Neuronal stem cell (in vitro differentiated cells): ENCODE measurements around the gene MCRIP2.
"Not testable (repeated sequence)": the region's sequence is repeated elsewhere in the genome, so short reads cannot be mapped to it uniquely, and the experiment has no call there.

ENCODE experiments used
- DNase-seq: peaks from one replicate; pipeline ENCODE4 v3.0.0-alpha.2; 2013; ENCODE audit warnings: low spot score
- H2AFZ ChIP-seq: one replicate; pipeline ENCODE4 v1.6.1; 2013; ENCODE audit warnings: mild to moderate bottlenecking, low read length, inconsistent platforms
- H2AK5ac ChIP-seq: 2 replicates; pipeline ENCODE4 v1.6.1; 2013; ENCODE audit warnings: low read depth, mild to moderate bottlenecking, inconsistent platforms, low read length, moderate library complexity, mixed read lengths
- H2BK120ac ChIP-seq: 2 replicates; pipeline ENCODE4 v1.6.1; 2013; ENCODE audit warnings: low read depth, mild to moderate bottlenecking, inconsistent platforms, low read length, moderate library complexity, mixed read lengths
- H2BK12ac ChIP-seq: one replicate; pipeline ENCODE4 v1.6.1; 2013; ENCODE audit warnings: low read length, inconsistent platforms
- H2BK15ac ChIP-seq: 2 replicates; pipeline ENCODE4 v1.6.1; 2013; ENCODE audit warnings: mild to moderate bottlenecking, low read length, inconsistent platforms, mixed read lengths
- H2BK5ac ChIP-seq: one replicate; pipeline ENCODE4 v1.6.1; 2013; ENCODE audit warnings: inconsistent platforms, mild to moderate bottlenecking, low read length, moderate library complexity
- H3K14ac ChIP-seq: one replicate; pipeline ENCODE4 v1.6.1; 2013; ENCODE audit warnings: low read length, inconsistent platforms
- H3K18ac ChIP-seq: 2 replicates; pipeline ENCODE4 v1.6.1; 2013; ENCODE audit warnings: low read length, inconsistent platforms
- H3K23ac ChIP-seq: 2 replicates; pipeline ENCODE4 v1.6.1; 2013; ENCODE audit warnings: low read depth, mild to moderate bottlenecking, mixed read lengths, low read length, inconsistent platforms; ENCODE audit not compliant: poor library complexity
- H3K27ac ChIP-seq: replicated peaks from 3 replicates; pipeline ENCODE4 v1.5.1; 2013; ENCODE audit warnings: low read length, inconsistent platforms
- H3K27me3 ChIP-seq, 3 experiments: 2 replicates each; pipeline ENCODE4 v1.6.1; 2013; ENCODE audit warnings: low read length in 3 of 3, mild to moderate bottlenecking in 2 of 3, inconsistent platforms in 1 of 3, low read depth in 1 of 3, mixed read lengths in 1 of 3, moderate library complexity in 1 of 3; ENCODE audit not compliant: control insufficient read depth in 3 of 3, insufficient read depth in 3 of 3
- H3K36me3 ChIP-seq, 2 donors: replicated peaks in 1 of 2; 2 replicates each; pipeline ENCODE4 v1.6.1; 2013; ENCODE audit warnings: low read length in 2 of 2; ENCODE audit not compliant: control insufficient read depth in 2 of 2, insufficient read depth in 2 of 2
- H3K4ac ChIP-seq: 2 replicates; pipeline ENCODE4 v1.6.1; 2013; ENCODE audit warnings: inconsistent platforms, mild to moderate bottlenecking, low read length, moderate library complexity
- H3K4me1 ChIP-seq, 2 donors: 1 replicate in 1 of 2; 2 replicates in 1 of 2; pipeline ENCODE4 v1.6.1; 2013; ENCODE audit warnings: low read length in 2 of 2, low read depth in 1 of 2; ENCODE audit not compliant: control insufficient read depth in 2 of 2, insufficient read depth in 1 of 2
- H3K4me2 ChIP-seq: one replicate; pipeline ENCODE4 v1.6.1; 2013; ENCODE audit warnings: mild to moderate bottlenecking, low read length, inconsistent platforms; ENCODE audit not compliant: insufficient read depth, poor library complexity, severe bottlenecking
- H3K4me3 ChIP-seq, 2 donors: 2 replicates each; pipeline ENCODE4 v1.5.1; 2013; ENCODE audit warnings: low read length in 2 of 2, mild to moderate bottlenecking in 2 of 2, inconsistent platforms in 1 of 2, moderate library complexity in 1 of 2
- H3K79me1 ChIP-seq: one replicate; pipeline ENCODE4 v1.6.1; 2013; ENCODE audit warnings: low read depth, mild to moderate bottlenecking, inconsistent platforms, low read length, moderate library complexity
- H3K9ac ChIP-seq: one replicate; pipeline ENCODE4 v1.6.1; 2013; ENCODE audit warnings: mild to moderate bottlenecking, low read depth, low read length, inconsistent platforms; ENCODE audit not compliant: poor library complexity
- H3K9me3 ChIP-seq, 2 donors: replicated peaks in 1 of 2; 2 replicates each; pipeline versions ENCODE3 to v1.6.1; 2013; ENCODE audit warnings: low read length in 2 of 2, mild to moderate bottlenecking in 2 of 2, inconsistent platforms in 1 of 2, low read depth in 1 of 2, mixed read lengths in 1 of 2, moderate library complexity in 1 of 2; ENCODE audit not compliant: control insufficient read depth in 2 of 2, insufficient read depth in 1 of 2
- H4K8ac ChIP-seq: one replicate; pipeline ENCODE4 v1.6.1; 2013; ENCODE audit warnings: low read depth, mild to moderate bottlenecking, inconsistent platforms, low read length, moderate library complexity
- H4K91ac ChIP-seq: one replicate; pipeline ENCODE4 v1.6.1; 2013; ENCODE audit warnings: low read length, low read depth, mild to moderate bottlenecking, inconsistent platforms; ENCODE audit not compliant: poor library complexity
- WGBS, 2 donors: extraction: QIAGEN DNeasy Blood & Tissue Kit; methylation state at CpG; one replicate each; pipeline ENCODE4 v1.1.7; 2013; ENCODE audit warnings: missing lambda C conversion rate in 2 of 2, mixed read lengths in 1 of 2; ENCODE audit not compliant: insufficient read length in 2 of 2, insufficient replicate concordance in 1 of 2; ENCODE audit errors: extremely low coverage in 2 of 2; 5-methylcytosine and 5-hydroxymethylcytosine counted together

MCRIP2 gene

GRCh38 chr16:689175-689897, 47.7 kb downstream of the MCRIP2 start:
- no CpG with 5 or more reads among the region's 26 CpGs for WGBS, 2 donors
- H3K27ac ChIP-seq = no peak overlapping the region

GRCh38 chr16:691242-691641, 49.6 kb downstream of the MCRIP2 start:
- Histone ChIP-seq H2AK5ac (peak overlapping the region; percentile 53), H3K27me3 (peaks cover 10 to 47% (median 28%) of the 10 kb centered on the region in 3 experiments)
- no CpG with 5 or more reads among the region's 16 CpGs for WGBS, 2 donors

More at GRCh38 chr16:689175-689897, 47.7 kb downstream of the MCRIP2 start:
- peak overlapping the region; percentile 26 for H3K23ac ChIP-seq
- H4K8ac ChIP-seq = peak overlapping the region; percentile 83
- H3K36me3 ChIP-seq = peaks cover 21 to 37% of the 10 kb centered on the region in 2 donors
- H3K14ac ChIP-seq = no peak overlapping the region
- peaks cover 4 to 27% (median 14%) of the 10 kb centered on the region in 3 experiments for H3K27me3 ChIP-seq
- no peak overlapping the region for H2BK15ac ChIP-seq
- no peak overlapping the region for H3K18ac ChIP-seq
- no peak overlapping the region for H2BK5ac ChIP-seq
- H3K4ac ChIP-seq = no peak overlapping the region
- H3K4me2 ChIP-seq = peak overlapping the region; percentile 82
- H3K9me3 ChIP-seq = peaks cover 0 to 2% of the 10 kb centered on the region in 2 donors
- H2BK12ac ChIP-seq = no peak overlapping the region
- no peak for DNase-seq
- peak overlapping the region; percentile 78 for H3K9ac ChIP-seq
- H2BK120ac ChIP-seq = no peak overlapping the region
- H2AK5ac ChIP-seq = peak overlapping the region; percentile 33
- no peak overlapping the region for H4K91ac ChIP-seq
- H2AFZ ChIP-seq = peak overlapping the region; percentile 92
- H3K4me1 ChIP-seq = peaks cover 4 to 9% of the 10 kb centered on the region in 2 donors
- H3K4me3 ChIP-seq = peak overlapping the region; percentile 78 to 89
- peaks cover 17% of the 10 kb centered on the region for H3K79me1 ChIP-seq

GRCh38 chr16:692356-693108, 50.9 kb downstream of the MCRIP2 start:
- H3K36me3 ChIP-seq = peaks cover 4 to 6% of the 10 kb centered on the region in 2 donors
- peaks cover 15% of the 10 kb centered on the region for H3K79me1 ChIP-seq
- H3K9ac ChIP-seq = no peak overlapping the region
- H3K14ac ChIP-seq = no peak overlapping the region
- DNase-seq = no peak
- H3K27ac ChIP-seq = no peak overlapping the region
- H3K18ac ChIP-seq = no peak overlapping the region
- no peak overlapping the region for H3K23ac ChIP-seq
- H2BK15ac ChIP-seq = no peak overlapping the region
- H3K9me3 ChIP-seq = peaks cover 0 to 6% of the 10 kb centered on the region in 2 donors
- no peak overlapping the region for H3K4me2 ChIP-seq
- peaks cover 10 to 57% (median 28%) of the 10 kb centered on the region in 3 experiments for H3K27me3 ChIP-seq
- no peak overlapping the region for H3K4ac ChIP-seq
- no peak overlapping the region for H2BK120ac ChIP-seq
- H2BK5ac ChIP-seq = no peak overlapping the region
- peaks cover 4 to 13% of the 10 kb centered on the region in 2 donors for H3K4me1 ChIP-seq
- no peak overlapping the region for H4K91ac ChIP-seq
- peak overlapping the region; percentile 56 for H2AK5ac ChIP-seq
- WGBS, 2 donors = no CpG with 5 or more reads among the region's 10 CpGs
- no peak overlapping the region for H2BK12ac ChIP-seq
- no peak overlapping the region for H2AFZ ChIP-seq
- no peak overlapping the region for H4K8ac ChIP-seq
- H3K4me3 ChIP-seq = no peak overlapping the region

More at GRCh38 chr16:691242-691641, 49.6 kb downstream of the MCRIP2 start:
- H3K23ac ChIP-seq, H4K91ac ChIP-seq, H3K4me2 ChIP-seq, H4K8ac ChIP-seq, H2BK120ac ChIP-seq, H3K27ac ChIP-seq, H3K18ac ChIP-seq, H2AFZ ChIP-seq, DNase-seq, H3K4ac ChIP-seq, H2BK5ac ChIP-seq, H3K9ac ChIP-seq, H2BK15ac ChIP-seq, H3K14ac ChIP-seq, H3K9me3 ChIP-seq: not testable (repeated sequence)
- H3K36me3 ChIP-seq = peaks cover 13 to 19% of the 10 kb centered on the region in 2 donors
- peak overlapping the region; percentile 0 for H2BK12ac ChIP-seq
- H3K4me1 ChIP-seq = peaks cover 4 to 13% of the 10 kb centered on the region in 2 donors
- H3K79me1 ChIP-seq = peaks cover 15% of the 10 kb centered on the region
- H3K4me3 ChIP-seq = peak overlapping the region in 1 of 2 donors; percentile 62

GRCh38 chr16:693364-693763, 51.7 kb downstream of the MCRIP2 start:
- peaks cover 0 to 6% of the 10 kb centered on the region in 2 donors for H3K9me3 ChIP-seq
- H3K23ac ChIP-seq = peak overlapping the region; percentile 73
- no peak for DNase-seq
- H3K14ac ChIP-seq = no peak overlapping the region
- no peak overlapping the region for H4K8ac ChIP-seq
- peaks cover 4 to 13% of the 10 kb centered on the region in 2 donors for H3K4me1 ChIP-seq
- peak overlapping the region; percentile 3 for H2BK5ac ChIP-seq
- H3K4me2 ChIP-seq = no peak overlapping the region
- no peak overlapping the region for H3K4me3 ChIP-seq
- H3K18ac ChIP-seq = peak overlapping the region; percentile 64
- H3K9ac ChIP-seq = no peak overlapping the region
- H2AFZ ChIP-seq = no peak overlapping the region
- H3K27me3 ChIP-seq = peaks cover 10 to 60% (median 28%) of the 10 kb centered on the region in 3 experiments
- peak overlapping the region; percentile 87 for H2BK15ac ChIP-seq
- H3K36me3 ChIP-seq = no peaks in the 10 kb centered on the region
- H3K4ac ChIP-seq = no peak overlapping the region
- H2BK120ac ChIP-seq = no peak overlapping the region
- WGBS, 2 donors = no CpG with 5 or more reads among the region's 22 CpGs
- H3K27ac ChIP-seq = no peak overlapping the region
- peaks cover 11% of the 10 kb centered on the region for H3K79me1 ChIP-seq
- H2AK5ac ChIP-seq = peak overlapping the region; percentile 56
- no peak overlapping the region for H4K91ac ChIP-seq
- peak overlapping the region; percentile 41 for H2BK12ac ChIP-seq
